ENCODE measurements around the gene EFTUD2. TPM values are rescaled to one million over a fixed set of nuclear protein-coding genes. Genes with fewer than 3 reads are reported as not detected.
"Not testable (repeated sequence)": the region's sequence is repeated elsewhere in the genome, so short reads cannot be mapped to it uniquely, and the experiment has no call there.

The EFTUD2 gene
- total and polyA plus RNA-seq, 2 experiments from 2014 or later: 65.2 to 87.0 TPM

DNA sequence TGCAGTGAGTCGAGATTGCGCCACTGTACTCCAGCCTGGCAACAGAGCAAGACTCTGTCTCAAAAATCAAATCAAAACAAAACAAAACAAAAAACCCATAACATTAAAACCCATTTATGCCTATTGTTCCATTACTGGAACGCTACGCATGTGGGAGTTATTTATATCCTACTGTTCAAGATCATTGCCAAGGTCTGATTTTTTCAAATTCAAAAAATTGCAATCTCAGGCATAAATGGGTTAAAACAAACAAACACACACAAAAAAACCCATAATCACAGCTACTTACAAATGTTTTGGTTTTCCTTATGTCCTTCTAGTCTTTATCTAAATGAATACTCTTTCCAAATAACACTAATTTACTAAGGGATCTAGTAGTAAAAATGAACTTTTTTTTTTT lies 87.0 kb downstream of the EFTUD2 start:
- H4K20me1 ChIP-seq (ENCODE audit: insufficient read depth, poor library complexity, severe bottlenecking): no peaks in the 10 kb centered on the region
- H3K9me2 ChIP-seq (replicated peaks; ENCODE audit: insufficient read depth): no peaks in the 10 kb centered on the region
- no peak overlapping the region for H3K27ac ChIP-seq
- no peak overlapping the region for H3K4me2 ChIP-seq
- TF ChIP-seq, protein P1, sequence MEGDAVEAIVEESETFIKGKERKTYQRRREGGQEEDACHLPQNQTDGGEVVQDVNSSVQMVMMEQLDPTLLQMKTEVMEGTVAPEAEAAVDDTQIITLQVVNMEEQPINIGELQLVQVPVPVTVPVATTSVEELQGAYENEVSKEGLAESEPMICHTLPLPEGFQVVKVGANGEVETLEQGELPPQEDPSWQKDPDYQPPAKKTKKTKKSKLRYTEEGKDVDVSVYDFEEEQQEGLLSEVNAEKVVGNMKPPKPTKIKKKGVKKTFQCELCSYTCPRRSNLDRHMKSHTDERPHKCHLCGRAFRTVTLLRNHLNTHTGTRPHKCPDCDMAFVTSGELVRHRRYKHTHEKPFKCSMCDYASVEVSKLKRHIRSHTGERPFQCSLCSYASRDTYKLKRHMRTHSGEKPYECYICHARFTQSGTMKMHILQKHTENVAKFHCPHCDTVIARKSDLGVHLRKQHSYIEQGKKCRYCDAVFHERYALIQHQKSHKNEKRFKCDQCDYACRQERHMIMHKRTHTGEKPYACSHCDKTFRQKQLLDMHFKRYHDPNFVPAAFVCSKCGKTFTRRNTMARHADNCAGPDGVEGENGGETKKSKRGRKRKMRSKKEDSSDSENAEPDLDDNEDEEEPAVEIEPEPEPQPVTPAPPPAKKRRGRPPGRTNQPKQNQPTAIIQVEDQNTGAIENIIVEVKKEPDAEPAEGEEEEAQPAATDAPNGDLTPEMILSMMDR (IDR thresholded peaks at IDR 0.05; ENCODE audit: poor library complexity): no peak
- TF ChIP-seq EZH2phosphoT487 (IDR thresholded peaks at IDR 0.05; ENCODE audit: low read depth, severe bottlenecking, unreplicated experiment) (no peak), EZH2 (IDR thresholded peaks at IDR 0.05; ENCODE audit: borderline replicate concordance) (no peak)
- H3K79me2 ChIP-seq: peaks cover 65% of the 10 kb centered on the region
- no peak overlapping the region for H3K4me3 ChIP-seq
- no peaks in the 10 kb centered on the region for H3K4me1 ChIP-seq (ENCODE audit: insufficient read depth)
- DNase-seq (ENCODE audit: low spot score): no peak
- H3K27me3 ChIP-seq: no peaks in the 10 kb centered on the region
- H3K9me3 ChIP-seq (ENCODE audit: low read depth): no peaks in the 10 kb centered on the region
- H2AFZ ChIP-seq: no peak overlapping the region
- no peaks in the 10 kb centered on the region for H3K36me3 ChIP-seq (replicated peaks; ENCODE audit: insufficient read depth, low read depth)
- WGBS (ENCODE audit: low lambda C conversion rate, missing lambda C conversion rate): 89% methylated on average over 4 of the region's 4 CpGs

DNA sequence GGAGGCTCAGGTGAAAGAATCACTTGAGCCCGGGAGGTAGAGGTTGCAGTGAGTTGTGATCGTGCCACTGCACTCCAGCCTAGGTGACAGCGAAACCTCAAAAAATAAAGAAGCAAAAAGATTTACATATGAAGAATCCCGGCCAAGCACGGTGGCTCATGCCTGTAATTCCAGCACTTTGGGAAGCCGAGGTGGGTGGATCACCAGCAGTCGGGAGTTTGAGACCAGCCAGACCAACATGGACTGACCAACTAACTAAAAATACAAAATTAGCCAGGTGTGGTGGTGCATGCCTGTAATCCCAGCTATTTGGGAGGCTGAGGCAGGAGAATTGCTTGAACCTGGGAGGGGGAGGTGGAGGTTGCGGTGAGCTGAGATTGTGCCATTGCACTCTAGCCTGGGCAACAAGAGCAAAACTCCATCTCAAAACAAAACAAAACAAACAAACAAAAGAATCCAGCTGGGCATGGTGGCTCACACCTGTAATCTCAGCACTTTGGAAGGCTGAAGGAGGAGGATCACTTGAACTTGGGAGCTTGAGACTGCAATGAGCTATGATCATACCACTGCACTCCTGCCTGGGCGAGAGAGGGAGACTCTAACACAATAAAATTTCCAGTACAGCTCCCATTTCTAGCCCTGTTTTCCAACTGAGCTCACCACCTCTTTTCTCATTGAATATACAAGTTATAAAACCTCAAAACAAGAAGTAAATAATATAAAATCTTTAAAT lies 90.4 kb downstream of the EFTUD2 start:
- not testable (repeated sequence) for H4K20me1 ChIP-seq (ENCODE audit: insufficient read depth, poor library complexity, severe bottlenecking); H3K27me3 ChIP-seq; H3K36me3 ChIP-seq (replicated peaks; ENCODE audit: insufficient read depth, low read depth); H3K9me3 ChIP-seq (ENCODE audit: low read depth); H3K4me2 ChIP-seq; H3K4me3 ChIP-seq; H2AFZ ChIP-seq; H3K27ac ChIP-seq; H3K9me2 ChIP-seq (replicated peaks; ENCODE audit: insufficient read depth); DNase-seq (ENCODE audit: low spot score); H3K4me1 ChIP-seq (ENCODE audit: insufficient read depth)
- peaks cover 35% of the 10 kb centered on the region for H3K79me2 ChIP-seq
- 95% methylated on average over 9 of the region's 9 CpGs for WGBS (ENCODE audit: low lambda C conversion rate, missing lambda C conversion rate)

DNA sequence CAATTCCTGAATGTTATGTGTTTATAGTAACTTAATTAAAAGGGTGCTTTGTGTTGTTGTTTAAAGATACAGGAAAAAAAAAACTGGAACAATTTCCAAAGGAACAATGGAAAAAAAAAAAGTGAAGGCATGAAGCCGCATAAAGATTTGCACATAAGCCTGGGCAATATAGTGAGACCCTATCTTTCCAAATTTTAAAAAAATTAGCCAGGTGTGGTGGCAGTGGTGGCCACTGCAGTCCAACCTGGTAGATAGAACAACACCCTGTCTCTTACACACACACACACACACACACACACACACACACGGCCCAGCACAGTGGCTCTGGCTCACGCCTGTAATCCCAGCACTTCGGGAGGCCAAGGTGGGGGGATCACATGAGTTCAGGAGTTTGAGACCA lies 91.1 kb downstream of the EFTUD2 start:
- H4K20me1 ChIP-seq (ENCODE audit: insufficient read depth, poor library complexity, severe bottlenecking): no peaks in the 10 kb centered on the region

DNA sequence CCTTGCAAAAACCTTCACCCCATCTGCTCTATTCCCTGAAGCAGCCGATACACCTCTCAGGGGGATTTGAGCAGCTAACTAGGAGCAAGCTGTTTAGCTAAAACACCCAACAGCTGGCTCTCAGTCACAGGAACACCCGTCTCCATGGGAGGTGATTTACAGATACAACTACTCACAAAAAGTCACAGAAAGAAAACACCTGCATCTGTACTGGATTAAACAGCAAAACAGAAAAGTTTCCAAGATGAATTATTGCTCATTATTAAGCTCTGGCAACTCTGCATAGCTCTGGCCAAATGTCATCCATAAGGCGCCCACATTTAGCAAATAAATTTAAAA lies 91.5 kb downstream of the EFTUD2 start:
- peaks cover 6% of the 10 kb centered on the region for H3K4me1 ChIP-seq (ENCODE audit: insufficient read depth)
- no peak for DNase-seq (ENCODE audit: low spot score)
- no peak overlapping the region for H3K4me3 ChIP-seq
- no peaks in the 10 kb centered on the region for H3K27me3 ChIP-seq
- H3K9me3 ChIP-seq (ENCODE audit: low read depth): no peaks in the 10 kb centered on the region
- no peak overlapping the region for H3K27ac ChIP-seq
- no peaks in the 10 kb centered on the region for H4K20me1 ChIP-seq (ENCODE audit: insufficient read depth, poor library complexity, severe bottlenecking)
- H3K4me2 ChIP-seq: no peak overlapping the region
- peaks cover 31% of the 10 kb centered on the region for H3K79me2 ChIP-seq
- TF ChIP-seq, protein P1 (IDR thresholded peaks at IDR 0.05; ENCODE audit: poor library complexity): no peak
- no peak for TF ChIP-seq EZH2phosphoT487 (IDR thresholded peaks at IDR 0.05; ENCODE audit: low read depth, severe bottlenecking, unreplicated experiment)
- no peak for TF ChIP-seq EZH2 (IDR thresholded peaks at IDR 0.05; ENCODE audit: borderline replicate concordance)
- no peaks in the 10 kb centered on the region for H3K36me3 ChIP-seq (replicated peaks; ENCODE audit: insufficient read depth, low read depth)
- no peak overlapping the region for H2AFZ ChIP-seq
- no peaks in the 10 kb centered on the region for H3K9me2 ChIP-seq (replicated peaks; ENCODE audit: insufficient read depth)
- 72% methylated on average over 3 of the region's 3 CpGs for WGBS (ENCODE audit: low lambda C conversion rate, missing lambda C conversion rate)

More for the DNA sequence above, 91.1 kb downstream of the EFTUD2 start:
- Histone ChIP-seq H3K4me1 (ENCODE audit: insufficient read depth) (peaks cover 6% of the 10 kb centered on the region), H3K27ac (no peak overlapping the region), H3K27me3 (no peaks in the 10 kb centered on the region), H3K79me2 (peaks cover 31% of the 10 kb centered on the region), H3K9me3 (ENCODE audit: low read depth) (no peaks in the 10 kb centered on the region), H3K36me3 (replicated peaks; ENCODE audit: insufficient read depth, low read depth) (no peaks in the 10 kb centered on the region), H3K4me2 (no peak overlapping the region), H3K4me3 (no peak overlapping the region), H3K9me2 (replicated peaks; ENCODE audit: insufficient read depth) (no peaks in the 10 kb centered on the region), H2AFZ (no peak overlapping the region)
- no peak for DNase-seq (ENCODE audit: low spot score)
- no peak for TF ChIP-seq EZH2phosphoT487 (IDR thresholded peaks at IDR 0.05; ENCODE audit: low read depth, severe bottlenecking, unreplicated experiment)
- TF ChIP-seq, protein P1 (IDR thresholded peaks at IDR 0.05; ENCODE audit: poor library complexity): no peak
- TF ChIP-seq EZH2 (IDR thresholded peaks at IDR 0.05; ENCODE audit: borderline replicate concordance): no peak
- 97% methylated on average over 4 of the region's 4 CpGs for WGBS (ENCODE audit: low lambda C conversion rate, missing lambda C conversion rate)

All from hepatocyte (in vitro differentiated cells).